OCI-LY7 (cell line): ENCODE measurements around the gene MLANA. TPM values are rescaled to one million over a fixed set of nuclear protein-coding genes. Genes with fewer than 3 reads are reported as not detected.

Experiments
- BruUV-seq: library from RNA; stranded (reverse); fragments of 400-500 nt; replicated peaks from 2 replicates; lab custom pipeline; 2021; lab: Mats Ljungman, UMichigan
- CTCF ChIA-PET: fragments of 300-600 bp; sonication (Branson Sonifier 250); formaldehyde crosslinking; loops from one replicate; lab custom pipeline; 2022; ENCODE audit warnings: antibody characterized with exemption; ENCODE audit not compliant: unreplicated experiment; lab: Charles Lee
- POLR2A ChIA-PET: fragments of 300-600 bp; sonication (Branson Sonifier 250); formaldehyde crosslinking; loops from one replicate; lab custom pipeline; 2022; ENCODE audit warnings: antibody characterized with exemption; lab: Charles Lee
- DNase-seq: peaks from one replicate; pipeline ENCODE4 v3.0.0-alpha.2; 2015; ENCODE audit warnings: low spot score
- H2AFZ ChIP-seq: fragments of 200-600 bp; sonication (generic), shearing (Covaris generic); 2 replicates; pipeline ENCODE4 v1.6.1; 2014; ENCODE audit warnings: mild to moderate bottlenecking, antibody characterized with exemption, low read length, moderate library complexity
- H3K27ac ChIP-seq: fragments of 200-600 bp; sonication (generic); 2 replicates; pipeline ENCODE4 v1.5.1; 2014; ENCODE audit warnings: mixed run types, low read depth, mild to moderate bottlenecking, moderate library complexity, low read length, inconsistent platforms; ENCODE audit not compliant: poor library complexity, severe bottlenecking
- H3K36me3 ChIP-seq: fragments of 200-600 bp; sonication (generic); 2 replicates; pipeline ENCODE4 v1.6.1; 2014; ENCODE audit warnings: mild to moderate bottlenecking, antibody characterized with exemption, low read length, moderate library complexity, mixed read lengths; ENCODE audit not compliant: insufficient read depth
- H3K4me1 ChIP-seq: fragments of 200-600 bp; sonication (generic); 2 replicates; pipeline ENCODE4 v1.5.1; 2014; ENCODE audit warnings: mild to moderate bottlenecking, low read length; ENCODE audit not compliant: insufficient read depth, poor library complexity, severe bottlenecking
- H3K4me2 ChIP-seq: fragments of 200-600 bp; sonication (generic); 2 replicates; pipeline ENCODE4 v1.6.1; 2014; ENCODE audit warnings: mild to moderate bottlenecking, low read length
- H3K4me3 ChIP-seq: fragments of 200-600 bp; sonication (generic); 2 replicates; pipeline ENCODE4 v1.5.1; 2014; ENCODE audit warnings: mild to moderate bottlenecking, low read depth, low read length; ENCODE audit not compliant: poor library complexity, severe bottlenecking
- H3K79me2 ChIP-seq: fragments of 200-600 bp; sonication (generic); 2 replicates; pipeline ENCODE4 v1.6.1; 2016; ENCODE audit warnings: low read depth, mild to moderate bottlenecking, low read length, moderate library complexity, mixed read lengths; ENCODE audit not compliant: insufficient read depth
- H3K9me2 ChIP-seq: fragments of 200-600 bp; sonication (generic); 2 replicates; pipeline ENCODE4 v1.6.1; 2016; ENCODE audit warnings: mild to moderate bottlenecking, low read length, mixed read lengths; ENCODE audit not compliant: insufficient read depth
- H3K9me3 ChIP-seq: fragments of 200-600 bp; sonication (generic); 2 replicates; pipeline ENCODE4 v1.6.1; 2014; ENCODE audit warnings: mild to moderate bottlenecking, mixed run types, low read length, mixed read lengths
- H4K20me1 ChIP-seq: fragments of 200-600 bp; sonication (generic); 2 replicates; pipeline ENCODE4 v1.6.1; 2014; ENCODE audit warnings: mild to moderate bottlenecking, antibody characterized with exemption, low read length, moderate library complexity, mixed read lengths; ENCODE audit not compliant: insufficient read depth
- EZH2phosphoT487 ChIP-seq: fragments of 200-600 bp; sonication (generic); IDR thresholded peaks from 2 replicates; pipeline ENCODE4 v1.6.1; 2018; ENCODE audit warnings: low read depth, borderline replicate concordance, mild to moderate bottlenecking, mixed run types, antibody characterized with exemption, low read length, moderate library complexity, mixed read lengths
- intact Hi-C: fragments of 100-400 bp; cut with micrococcal nuclease; formaldehyde crosslinking; loops from one replicate; pipeline ENCODE4 v1.10.0; 2022; ENCODE audit not compliant: unreplicated experiment
- total RNA-seq, 2 experiments: library from RNA; depleted of rRNA in 1 of 2; stranded (reverse); fragments of >200 nt in 1 of 2; shearing (Covaris generic) in 1 of 2; gene quantifications; 2 replicates each; pipeline ENCODE4 v1.2.3, GENCODE V29; 2014 to 2022
- TF ChIP-seq, protein P1 (sequence below): fragments of 200-600 bp; sonication (generic); conservative IDR thresholded peaks from 2 replicates; pipeline ENCODE4 v1.5.1; 2014; ENCODE audit warnings: mild to moderate bottlenecking, antibody characterized with exemption, low read length, moderate library complexity, mixed read lengths

The MLANA gene
- total RNA-seq, 2 experiments from 2014 or later, result not detected

- no peak for DNase-seq
- Histone ChIP-seq H3K9me2 (no peaks in the 10 kb centered on the region), H3K4me1 (no peaks in the 10 kb centered on the region), H3K4me3 (no peak overlapping the region), H3K4me2 (no peak overlapping the region), H3K79me2 (no peaks in the 10 kb centered on the region), H4K20me1 (no peaks in the 10 kb centered on the region), H3K27ac (no peak overlapping the region), H3K36me3 (no peaks in the 10 kb centered on the region), H2AFZ (no peak overlapping the region), H3K9me3 (no peaks in the 10 kb centered on the region)
- no TSS peak for BruUV-seq
- intact Hi-C loops, result no loop called here
- POLR2A ChIA-PET, result interaction anchor here (0.5 to 0.7 kb wide), 2 partner anchors 396 to 1868 kb away, joined by 3 read pairs; no protein-coding TSS in a partner anchor
- TF ChIP-seq EZH2phosphoT487, result no peak
- TF ChIP-seq, protein P1, sequence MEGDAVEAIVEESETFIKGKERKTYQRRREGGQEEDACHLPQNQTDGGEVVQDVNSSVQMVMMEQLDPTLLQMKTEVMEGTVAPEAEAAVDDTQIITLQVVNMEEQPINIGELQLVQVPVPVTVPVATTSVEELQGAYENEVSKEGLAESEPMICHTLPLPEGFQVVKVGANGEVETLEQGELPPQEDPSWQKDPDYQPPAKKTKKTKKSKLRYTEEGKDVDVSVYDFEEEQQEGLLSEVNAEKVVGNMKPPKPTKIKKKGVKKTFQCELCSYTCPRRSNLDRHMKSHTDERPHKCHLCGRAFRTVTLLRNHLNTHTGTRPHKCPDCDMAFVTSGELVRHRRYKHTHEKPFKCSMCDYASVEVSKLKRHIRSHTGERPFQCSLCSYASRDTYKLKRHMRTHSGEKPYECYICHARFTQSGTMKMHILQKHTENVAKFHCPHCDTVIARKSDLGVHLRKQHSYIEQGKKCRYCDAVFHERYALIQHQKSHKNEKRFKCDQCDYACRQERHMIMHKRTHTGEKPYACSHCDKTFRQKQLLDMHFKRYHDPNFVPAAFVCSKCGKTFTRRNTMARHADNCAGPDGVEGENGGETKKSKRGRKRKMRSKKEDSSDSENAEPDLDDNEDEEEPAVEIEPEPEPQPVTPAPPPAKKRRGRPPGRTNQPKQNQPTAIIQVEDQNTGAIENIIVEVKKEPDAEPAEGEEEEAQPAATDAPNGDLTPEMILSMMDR, result no peak
- CTCF ChIA-PET, result no interaction called here
Observed at GRCh38 chr9:5872511-5872910, 18.2 kb upstream of the MLANA start.

DNA sequence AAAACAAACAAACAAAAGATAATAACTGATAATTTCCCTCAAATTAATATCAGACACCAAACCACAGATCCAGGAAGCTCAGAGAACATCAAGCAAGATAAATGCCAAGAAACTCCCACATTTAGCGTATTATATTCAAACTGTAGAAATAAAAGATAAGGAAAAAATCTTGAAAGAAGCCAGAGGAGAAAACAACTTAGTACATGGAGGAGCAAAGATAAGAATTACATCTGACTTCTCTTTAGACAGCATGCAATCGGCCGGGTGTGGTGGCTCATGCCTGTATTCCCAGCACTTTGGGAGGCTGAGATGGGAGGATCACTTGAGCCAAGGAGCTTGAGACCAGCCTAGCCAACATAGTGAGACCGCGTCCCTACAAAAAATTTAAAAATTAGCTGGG is 17.2 kb upstream of the MLANA start:
- intact Hi-C loops, result no loop called here
- H3K4me2 ChIP-seq, result no peak overlapping the region
- H3K36me3 ChIP-seq, result no peaks in the 10 kb centered on the region
- H3K27ac ChIP-seq, result no peak overlapping the region
- H2AFZ ChIP-seq, result no peak overlapping the region
- no peak overlapping the region for H3K4me3 ChIP-seq
- TF ChIP-seq EZH2phosphoT487, result no peak
- TF ChIP-seq, protein P1, result no peak
- no peaks in the 10 kb centered on the region for H3K9me3 ChIP-seq
- BruUV-seq, result no TSS peak
- H4K20me1 ChIP-seq, result no peaks in the 10 kb centered on the region
- no peaks in the 10 kb centered on the region for H3K79me2 ChIP-seq
- CTCF ChIA-PET, result no interaction called here
- H3K4me1 ChIP-seq, result no peaks in the 10 kb centered on the region
- H3K9me2 ChIP-seq, result no peaks in the 10 kb centered on the region
- no peak for DNase-seq
- POLR2A ChIA-PET, result no interaction called here

DNA sequence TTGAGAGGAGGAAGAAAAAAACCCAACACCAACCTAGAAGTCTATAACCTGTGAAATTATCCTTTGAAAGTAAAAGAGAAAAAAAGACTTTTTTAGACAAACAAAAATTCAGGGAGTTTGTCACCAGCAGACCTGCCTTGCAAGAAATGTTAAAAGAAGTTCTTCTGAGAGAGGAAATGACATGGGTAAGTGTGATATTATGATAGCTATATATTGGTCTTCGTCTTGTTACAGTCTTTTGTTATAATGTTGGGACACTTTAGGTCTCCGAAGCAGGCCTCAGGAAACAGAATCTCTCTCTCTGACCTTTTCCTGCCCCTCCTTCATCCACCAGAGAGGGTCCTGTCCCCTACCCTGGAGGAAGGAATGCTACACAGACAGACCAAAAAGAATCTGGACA is 16.6 kb upstream of the MLANA start:
- no peak overlapping the region for H3K4me3 ChIP-seq
- no peaks in the 10 kb centered on the region for H3K36me3 ChIP-seq
- H3K9me3 ChIP-seq, result no peaks in the 10 kb centered on the region
- no TSS peak for BruUV-seq
- intact Hi-C loops, result no loop called here
- no peak for DNase-seq
- no peak for TF ChIP-seq EZH2phosphoT487
- TF ChIP-seq, protein P1, result no peak
- no peaks in the 10 kb centered on the region for H4K20me1 ChIP-seq
- CTCF ChIA-PET, result no interaction called here
- H3K27ac ChIP-seq, result no peak overlapping the region
- no peaks in the 10 kb centered on the region for H3K9me2 ChIP-seq
- POLR2A ChIA-PET, result no interaction called here
- no peaks in the 10 kb centered on the region for H3K4me1 ChIP-seq
- no peak overlapping the region for H3K4me2 ChIP-seq
- H3K79me2 ChIP-seq, result no peaks in the 10 kb centered on the region
- H2AFZ ChIP-seq, result no peak overlapping the region
